ENCODE data around the gene USP48. TPM values are rescaled to one million over a fixed set of nuclear protein-coding genes. Genes with fewer than 3 reads are reported as not detected.
A peak's percentile ranks its signal among the peaks of the same experiment; 100 is the strongest.

USP48 gene
- total RNA-seq, 1 experiment from 2014 or later: 34.2 TPM

DNA sequence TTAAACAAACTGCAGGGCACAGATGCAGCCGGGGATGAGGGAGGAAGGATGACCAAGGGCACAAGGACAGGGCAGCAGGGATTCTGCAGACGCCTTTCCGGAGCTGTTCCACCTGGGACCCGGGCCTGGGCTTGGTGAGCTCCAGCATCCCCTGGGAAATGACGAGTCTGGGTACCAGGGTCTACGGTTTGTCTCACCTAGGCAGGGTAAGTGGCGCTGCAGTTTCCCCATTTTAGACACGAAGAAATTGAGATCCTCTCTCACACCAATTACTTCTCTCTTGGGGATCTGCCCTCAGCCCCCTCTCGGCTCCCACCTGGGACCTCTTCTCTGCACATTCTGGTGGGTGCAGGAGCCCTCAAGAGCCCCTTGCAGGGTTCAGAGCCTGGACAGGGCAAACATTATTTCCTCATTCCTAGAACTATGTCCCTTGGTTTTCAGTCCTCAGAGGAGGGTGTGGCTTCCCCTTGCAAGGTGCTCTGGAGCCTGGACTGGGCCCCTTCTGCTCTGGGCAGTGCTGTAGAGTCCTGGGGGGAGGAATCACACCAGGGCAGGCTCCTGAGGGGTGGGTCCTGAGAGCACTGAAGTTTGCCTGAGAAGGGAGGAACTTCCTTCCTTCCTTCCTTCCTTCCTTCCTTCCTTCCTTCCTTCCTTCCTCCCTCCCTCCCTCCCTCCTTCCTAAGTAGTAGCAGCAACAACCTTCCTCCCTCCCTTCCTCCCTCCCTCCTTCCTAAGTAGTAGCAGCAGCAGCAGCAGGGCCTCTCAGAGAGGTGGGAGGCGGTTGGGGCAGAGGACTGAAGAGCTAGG is 129.8 kb downstream of the USP48 start:
- DNase-seq (ENCODE audit: low read depth): no peak

DNA sequence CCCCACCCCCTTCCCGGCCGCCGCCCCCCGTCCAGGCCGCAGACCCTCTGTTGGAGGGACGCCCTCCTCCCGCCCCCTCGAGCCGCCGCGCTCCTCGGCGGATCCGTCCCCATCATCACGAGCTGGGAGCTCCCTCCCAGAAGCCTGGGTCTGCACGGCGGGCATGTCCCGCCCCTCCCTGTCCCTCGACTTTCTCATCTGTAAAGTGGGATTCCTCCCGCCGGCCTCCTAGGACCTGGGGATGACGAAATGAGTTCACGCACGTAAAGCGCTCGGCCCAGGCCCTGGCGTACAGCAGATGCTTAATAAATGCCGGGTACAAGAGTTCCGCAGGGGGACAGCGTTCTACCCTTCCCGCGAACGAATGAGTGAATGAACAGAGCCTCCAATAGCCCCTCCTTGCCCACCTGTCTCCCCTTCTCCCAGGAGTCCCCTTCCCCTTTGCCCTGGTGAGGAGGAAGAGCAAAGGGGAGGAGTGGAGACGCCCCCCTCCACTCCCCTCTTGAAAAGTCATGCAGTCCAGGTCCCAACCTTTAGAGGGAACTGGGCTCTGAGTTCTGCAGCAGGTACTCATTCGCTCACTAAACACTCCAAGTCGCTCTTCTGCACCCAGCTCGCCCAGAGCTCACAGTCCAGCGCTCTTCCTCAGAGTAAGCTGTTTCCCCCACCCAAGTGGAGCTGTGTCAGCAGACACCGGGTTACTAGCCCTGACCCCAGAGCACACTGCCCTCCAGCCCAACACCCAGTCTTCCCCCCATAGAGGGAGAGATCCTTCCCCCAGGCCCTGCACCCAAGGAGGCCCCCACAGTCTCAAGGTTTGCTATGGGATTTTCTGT is 130.6 kb downstream of the USP48 start:
- DNase-seq (ENCODE audit: low read depth): no peak

DNA sequence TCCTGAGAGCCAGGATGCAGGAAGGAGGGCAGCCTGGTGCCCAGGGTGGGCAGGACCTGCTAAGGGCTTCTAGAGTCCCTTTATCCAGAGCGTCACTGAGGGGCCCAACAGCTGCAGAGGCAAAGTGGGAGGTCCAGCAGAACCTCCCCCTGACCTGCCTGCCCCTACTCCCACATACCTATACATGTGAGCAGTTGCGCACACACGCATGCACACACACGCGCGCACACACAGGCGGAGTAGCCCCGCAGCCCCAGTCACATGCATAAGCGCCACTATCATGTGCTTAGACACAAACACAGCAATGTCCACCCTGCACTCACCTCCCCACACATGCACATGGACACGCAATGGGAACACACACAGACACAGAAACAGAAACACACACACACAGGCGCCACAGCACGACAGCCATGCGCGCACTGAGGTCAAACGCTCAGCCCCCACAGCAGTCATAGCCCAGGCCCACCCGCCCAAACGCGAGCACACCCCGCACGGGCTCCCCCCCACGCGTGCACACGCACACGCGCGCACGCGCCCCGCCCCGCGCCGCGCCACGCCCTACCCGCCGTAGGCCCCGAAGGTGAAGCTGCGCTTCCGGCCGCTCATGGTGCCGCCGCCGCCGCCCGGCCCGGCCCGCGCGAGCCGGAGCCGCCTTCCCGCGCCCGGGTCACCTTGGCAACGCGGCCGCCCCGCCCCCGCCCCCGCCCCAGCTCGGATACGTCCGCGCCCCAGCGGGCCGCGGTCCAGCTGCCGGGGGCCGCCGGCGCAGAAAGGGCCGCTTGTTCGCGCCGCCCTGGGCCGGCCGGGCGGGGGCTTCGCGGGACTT is 131.5 kb downstream of the USP48 start:
- DNase-seq (ENCODE audit: low read depth): no peak

DNA sequence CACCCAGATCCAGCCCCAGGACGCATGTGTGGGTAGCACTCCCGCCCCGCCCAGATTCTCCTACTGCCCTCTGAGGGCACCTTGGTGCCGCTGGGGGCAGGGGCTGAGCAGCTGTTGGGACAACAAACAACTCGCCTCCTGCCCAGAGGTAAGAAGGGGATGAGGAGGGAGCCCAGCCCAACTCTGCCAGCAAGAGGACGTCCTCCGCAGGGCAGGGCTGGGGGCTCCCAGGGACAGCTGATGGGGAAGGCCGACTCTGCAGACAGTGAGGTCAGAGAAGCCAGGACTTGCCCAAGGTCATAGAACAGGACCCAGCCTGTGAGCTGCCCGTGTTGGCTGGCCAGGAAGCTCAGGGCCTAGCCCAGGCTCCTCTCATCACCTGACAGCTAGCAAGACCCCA is 132.5 kb downstream of the USP48 start:
- no peak for DNase-seq (ENCODE audit: low read depth)

DNA sequence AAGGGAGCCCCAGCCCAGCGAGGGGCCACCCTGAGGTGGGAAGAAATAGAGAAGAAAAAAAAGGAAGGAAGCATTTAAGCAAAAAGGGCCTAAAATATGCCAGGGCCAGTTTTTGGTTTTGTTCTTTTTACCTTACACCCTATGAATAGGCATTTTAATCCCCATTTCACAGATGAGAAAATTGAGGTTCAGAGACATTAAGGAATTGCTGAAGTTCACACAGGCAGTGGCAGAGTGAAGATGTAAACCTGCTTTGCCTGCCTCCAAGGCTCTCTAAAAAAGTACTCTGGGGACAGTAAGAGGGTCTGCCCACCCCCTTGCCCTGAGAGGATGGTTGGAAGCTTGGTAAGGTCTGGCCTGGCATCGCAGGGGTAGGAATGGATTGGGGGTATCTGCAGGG is 133.6 kb downstream of the USP48 start:
- DNase-seq (ENCODE audit: low read depth): no peak

DNA sequence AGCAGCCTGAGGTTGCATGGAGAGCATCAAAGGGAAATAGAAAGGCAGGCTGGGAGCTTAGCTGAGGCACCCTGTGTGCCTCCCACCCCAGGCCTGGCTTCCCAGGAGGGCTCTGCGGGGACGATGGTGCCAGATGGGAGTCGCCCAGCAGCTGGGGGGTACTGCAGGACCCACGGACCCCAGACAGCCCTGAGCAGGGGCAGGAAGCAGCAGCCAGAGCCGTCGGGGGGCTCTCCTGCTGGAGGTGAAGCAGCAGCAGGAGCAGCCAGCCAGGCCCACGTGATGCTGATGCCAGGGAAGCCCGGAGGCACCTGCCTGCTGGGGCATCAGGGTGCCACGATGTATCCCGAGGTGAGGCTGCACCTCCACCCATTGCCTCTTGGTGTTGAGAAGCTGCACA is 134.2 kb downstream of the USP48 start:
- no peak for DNase-seq (ENCODE audit: low read depth)

DNA sequence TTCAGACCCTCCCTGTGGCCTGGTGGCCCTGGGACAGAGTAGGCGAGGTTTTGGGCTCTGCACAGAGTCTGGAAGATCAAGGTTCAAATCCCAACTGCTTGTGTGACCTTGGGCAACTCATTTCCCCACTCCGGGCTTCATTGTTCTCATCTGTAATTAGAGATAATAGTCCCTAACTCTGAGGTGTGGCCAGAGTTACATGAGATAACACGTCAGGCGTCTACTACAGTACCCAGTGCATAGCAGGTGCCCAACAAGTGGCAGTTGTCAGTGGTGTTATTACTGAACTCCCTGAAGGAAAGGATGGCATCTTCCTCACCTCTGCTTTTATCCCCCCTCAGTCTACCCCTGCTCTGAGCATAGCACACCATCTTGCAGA is 134.6 kb downstream of the USP48 start:
- DNase-seq (ENCODE audit: low read depth): no peak

DNA sequence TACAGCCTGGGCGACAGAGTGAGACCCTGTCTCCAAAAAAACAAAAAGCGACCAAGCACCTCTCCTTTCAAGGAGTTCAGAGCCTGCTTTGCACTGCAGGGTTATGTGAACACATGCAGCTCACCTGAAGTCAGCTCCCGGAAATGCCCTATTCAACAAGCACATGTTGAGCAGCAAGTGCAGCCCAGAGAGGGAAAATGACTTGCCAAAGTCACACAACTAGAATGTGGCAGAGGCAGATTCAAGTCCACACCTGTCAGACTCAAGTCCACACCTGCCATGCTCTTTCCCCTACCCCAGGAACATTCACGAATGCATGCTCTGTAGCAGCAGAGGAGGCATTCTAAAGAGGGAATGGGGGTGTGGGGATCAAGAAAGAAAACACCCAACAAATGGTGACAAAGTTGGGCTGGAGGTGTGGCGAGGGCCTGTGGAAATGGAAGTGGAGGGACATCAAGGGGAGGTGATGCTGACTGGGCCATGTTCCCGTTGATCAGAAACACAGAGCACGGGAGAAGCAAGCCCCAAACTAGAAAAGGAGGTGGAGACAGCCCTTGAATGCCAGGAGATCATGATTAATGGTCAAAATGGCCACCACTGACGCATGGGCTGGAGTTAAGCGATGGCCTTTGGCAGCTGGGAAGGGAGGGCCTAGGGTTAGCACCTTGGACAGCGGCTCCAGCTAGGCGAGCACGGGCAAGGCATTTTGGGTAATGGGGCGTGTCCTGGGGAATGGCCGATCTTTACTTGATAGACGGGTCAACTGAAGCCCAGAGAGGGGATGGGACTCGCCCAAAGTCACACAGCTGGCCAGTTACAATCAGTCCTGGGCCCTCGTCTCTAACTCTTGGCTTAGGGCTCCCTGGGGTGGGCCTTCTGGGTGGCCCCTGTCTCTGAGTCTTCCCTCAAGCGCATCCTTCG is 135.3 kb downstream of the USP48 start:
- DNase-seq (ENCODE audit: low read depth): peak; percentile 61

DNA sequence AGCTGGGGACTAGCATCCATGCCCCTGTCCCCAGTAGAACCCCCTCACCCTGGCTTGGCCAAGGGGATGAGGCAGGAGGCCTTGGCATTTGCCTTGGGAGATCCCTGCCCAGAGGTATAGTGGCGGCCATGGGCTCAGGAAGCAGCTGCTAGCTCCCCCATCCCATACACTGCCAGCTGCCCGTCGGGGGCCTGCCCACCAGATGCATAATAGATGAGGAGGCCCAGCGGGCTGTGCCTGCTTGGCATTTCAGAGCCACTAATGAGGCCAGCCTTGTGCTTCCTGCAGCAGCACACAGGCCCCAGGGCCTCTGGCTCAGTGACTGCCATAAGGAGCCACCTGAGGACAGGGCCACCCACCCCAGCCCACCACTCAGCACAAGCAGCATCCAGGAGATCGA is 137.4 kb downstream of the USP48 start:
- DNase-seq (ENCODE audit: low read depth): no peak

DNA sequence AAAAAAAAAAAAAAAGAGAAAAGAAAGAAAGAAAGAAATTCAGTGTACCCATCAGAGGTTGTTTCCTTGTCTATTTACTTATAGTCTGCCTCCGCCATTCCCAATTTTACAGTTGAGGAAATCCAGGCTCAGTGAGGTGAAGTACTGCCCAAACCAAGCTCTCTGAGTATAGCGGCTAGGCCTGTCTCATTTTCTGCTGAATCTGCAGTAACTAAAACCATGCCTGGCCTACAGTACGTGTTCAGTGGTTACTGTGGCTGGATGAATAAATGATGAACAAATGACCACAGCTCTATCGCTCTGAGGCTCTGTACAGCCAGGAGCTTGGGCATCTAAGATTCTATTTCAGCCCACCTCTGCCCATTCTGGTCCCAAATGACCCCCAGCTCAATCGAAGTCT is 138.0 kb downstream of the USP48 start:
- peak; percentile 24 for DNase-seq (ENCODE audit: low read depth)

DNA sequence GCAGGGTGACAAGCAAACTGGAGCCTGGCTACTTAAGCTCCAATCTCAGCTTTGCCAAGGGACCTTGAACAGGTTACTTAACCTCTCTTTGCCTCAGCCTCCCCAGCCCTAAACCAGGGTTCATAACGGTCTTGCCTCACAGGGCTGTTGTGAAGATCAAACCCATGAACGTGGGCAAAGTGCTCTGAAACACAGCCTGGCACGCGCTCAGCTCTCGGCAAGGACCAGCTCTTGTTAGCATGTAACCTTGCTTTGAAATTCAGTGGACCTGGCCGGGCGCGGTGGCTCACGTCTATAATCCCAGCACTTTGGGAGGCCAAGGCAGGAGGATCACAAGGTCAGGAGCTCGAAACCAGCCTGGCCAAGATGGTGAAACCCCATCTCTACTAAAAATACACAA is 138.6 kb downstream of the USP48 start:
- no peak for DNase-seq (ENCODE audit: low read depth)

DNA sequence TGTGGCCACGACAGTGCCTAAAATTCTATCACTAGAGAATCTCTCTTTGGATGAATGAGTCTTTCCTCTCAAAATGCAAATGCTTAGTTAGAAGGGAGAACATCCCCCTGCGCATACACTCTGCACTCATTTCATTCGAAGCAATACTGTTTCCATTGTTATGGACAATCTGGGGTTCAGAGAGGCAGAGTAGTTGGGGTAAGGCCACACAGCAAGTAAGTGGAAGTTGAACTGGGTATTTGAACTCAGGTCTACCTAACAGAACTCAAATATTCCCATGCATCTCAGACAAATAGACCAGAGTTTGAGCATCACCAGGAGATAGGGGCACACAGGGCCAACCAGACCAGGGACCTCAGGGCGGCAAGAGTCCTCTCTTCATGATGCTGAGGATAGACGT is 139.3 kb downstream of the USP48 start:
- DNase-seq (ENCODE audit: low read depth): no peak

DNA sequence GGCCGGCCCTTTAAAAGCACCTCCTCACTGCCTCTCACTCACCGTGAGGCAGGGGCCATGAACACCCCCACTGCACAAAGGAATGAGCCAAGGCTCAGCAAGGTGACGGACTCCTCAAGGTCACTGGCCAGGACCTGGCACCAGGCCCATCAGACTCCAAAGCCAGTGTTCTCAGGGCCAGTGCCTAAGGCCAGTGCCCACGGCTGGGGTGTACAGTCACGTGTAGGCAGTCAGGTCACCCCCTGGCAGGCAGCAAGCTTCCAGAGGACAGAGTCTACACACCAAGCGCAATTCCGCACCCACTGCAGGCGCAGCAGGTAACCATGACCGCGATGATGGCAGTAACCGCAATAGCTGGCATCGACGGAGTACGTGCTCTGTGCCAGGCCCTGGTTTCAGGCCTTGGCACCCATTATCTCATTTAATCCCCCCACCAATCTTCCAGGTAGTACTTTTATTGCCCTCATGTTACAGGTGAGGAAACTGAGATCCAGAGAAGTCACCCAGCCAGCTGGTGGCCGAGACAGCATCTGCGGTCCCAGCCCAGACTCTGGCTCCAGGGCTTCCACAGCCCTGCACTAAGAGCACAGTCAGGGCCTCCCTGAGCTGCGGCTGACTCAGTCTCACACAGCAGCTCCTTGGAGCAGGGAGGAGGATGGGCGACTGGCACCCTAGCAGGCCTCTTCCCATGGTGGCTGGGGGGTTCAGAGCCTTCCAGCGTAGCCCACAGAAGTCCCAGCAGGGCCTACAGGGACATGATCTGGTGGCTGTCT is 140.8 kb downstream of the USP48 start:
- DNase-seq (ENCODE audit: low read depth): no peak

DNA sequence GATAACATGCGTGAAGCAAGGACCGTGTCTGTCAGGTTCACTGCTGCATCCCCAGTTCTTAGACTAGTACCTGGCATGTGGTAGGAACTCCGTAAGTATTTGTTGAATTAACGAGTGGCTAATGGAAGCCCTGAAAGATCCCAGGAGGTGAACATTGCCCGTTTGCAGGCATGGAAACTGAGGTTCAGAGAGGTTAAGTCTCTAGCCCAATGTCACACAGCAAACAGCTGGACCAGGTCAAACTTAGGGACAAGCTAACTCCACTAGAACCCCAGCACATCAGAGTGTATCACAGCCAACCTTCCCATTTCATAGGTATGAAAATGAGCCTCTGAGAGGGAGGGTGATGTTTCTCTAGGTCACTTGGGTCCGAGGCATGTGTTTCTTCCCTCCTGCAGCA is 141.4 kb downstream of the USP48 start:
- no peak for DNase-seq (ENCODE audit: low read depth)

DNA sequence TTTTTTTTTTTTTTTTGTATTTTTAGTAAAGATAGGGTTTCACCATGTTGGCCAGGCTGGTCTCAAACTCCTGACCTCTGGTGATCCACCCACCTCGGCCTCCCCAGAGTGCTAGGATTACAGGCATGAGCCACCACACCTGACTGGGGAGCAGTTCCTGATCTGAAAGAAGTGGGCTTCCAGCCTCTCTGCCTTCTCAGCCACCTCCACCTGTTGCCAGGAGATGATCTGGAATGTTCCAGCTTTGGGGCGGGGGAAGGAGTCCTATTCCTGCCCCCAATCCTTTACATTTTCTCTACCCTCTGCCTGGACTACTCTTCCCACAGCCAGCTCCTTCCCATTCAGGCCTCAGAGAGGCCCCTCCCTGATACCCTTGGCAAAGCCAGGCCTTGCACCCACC is 141.9 kb downstream of the USP48 start:
- no peak for DNase-seq (ENCODE audit: low read depth)

DNA sequence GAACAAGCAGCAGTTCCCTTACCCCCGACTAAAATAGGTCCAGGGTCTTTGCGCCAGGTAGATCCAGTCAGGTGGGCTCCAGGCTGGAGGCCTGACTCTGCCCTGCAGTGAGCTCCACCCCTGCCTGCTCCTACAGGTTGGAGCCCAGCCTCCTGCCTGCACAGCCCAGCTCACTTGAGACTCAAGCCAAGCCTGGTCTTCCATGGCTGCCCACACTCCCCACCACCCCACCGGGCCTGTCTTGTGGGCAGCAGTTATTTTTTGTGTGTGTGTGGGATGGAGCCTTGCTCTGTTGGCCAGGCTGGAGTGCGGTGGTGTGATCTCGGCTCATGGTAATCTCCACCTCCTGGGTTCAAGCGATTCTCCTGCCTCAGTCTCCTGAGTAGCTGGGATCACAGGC is 142.3 kb downstream of the USP48 start:
- no peak for DNase-seq (ENCODE audit: low read depth)

DNA sequence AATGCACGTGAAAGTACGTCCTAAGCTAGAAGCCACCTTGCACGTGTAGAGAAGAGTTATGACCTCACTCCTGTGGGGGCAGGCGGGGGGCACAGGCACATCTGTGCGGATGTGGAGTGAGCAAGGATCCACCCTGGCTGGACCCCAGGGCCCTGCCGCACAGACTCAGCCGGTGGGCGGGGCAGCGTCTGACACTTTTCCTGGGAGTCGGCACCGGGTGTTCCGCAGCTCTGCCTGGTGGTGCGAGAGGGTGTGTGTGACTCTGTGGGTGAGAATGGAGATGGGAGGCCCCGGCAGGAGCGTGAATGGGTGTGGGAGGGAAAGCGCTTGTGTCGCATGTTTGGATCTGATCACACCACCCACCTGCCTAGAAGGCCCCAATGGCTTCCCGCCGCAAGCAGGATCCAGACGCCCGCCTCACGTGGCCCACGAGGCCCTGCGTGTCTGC is 143.3 kb downstream of the USP48 start:
- no peak for DNase-seq (ENCODE audit: low read depth)

DNA sequence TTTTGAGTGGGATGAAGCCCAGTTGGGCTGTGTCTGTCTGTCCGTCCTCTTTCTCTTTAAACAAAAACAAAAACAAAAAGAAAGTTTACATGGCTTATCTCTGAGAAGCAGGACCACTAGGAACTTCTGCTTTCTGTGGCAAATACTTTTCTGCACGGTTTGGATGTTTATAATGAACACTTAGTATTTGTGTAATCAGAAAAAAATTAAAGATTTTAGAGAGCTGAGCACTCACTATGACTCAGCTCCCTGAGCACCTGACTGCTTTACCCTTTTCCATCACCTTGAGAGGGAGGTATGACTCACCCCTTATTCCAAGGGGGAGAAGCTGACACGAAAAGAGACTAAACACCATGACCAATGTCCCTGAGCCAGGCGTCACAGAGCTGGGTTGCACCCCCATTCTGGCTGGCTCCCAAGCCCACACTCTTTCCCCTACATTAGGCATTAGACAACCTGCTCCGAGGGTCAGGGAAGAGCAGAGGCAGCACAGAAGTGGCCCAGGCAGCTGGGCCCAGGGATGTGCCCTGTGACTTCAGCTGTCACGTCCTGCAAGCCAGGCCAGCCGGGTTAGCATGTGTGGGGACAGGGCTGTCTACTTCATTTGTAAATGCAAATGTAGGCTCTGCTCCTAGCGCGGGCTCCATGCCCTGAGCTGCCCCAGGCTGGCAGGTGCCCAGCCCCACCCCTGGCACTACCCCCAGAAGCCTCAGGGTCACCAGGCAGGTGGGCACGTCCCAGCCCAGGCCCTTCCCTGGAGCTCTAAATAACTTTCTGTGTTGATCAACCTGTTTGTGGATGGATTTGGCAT is 144.2 kb downstream of the USP48 start:
- DNase-seq (ENCODE audit: low read depth): peak; percentile 96

DNA sequence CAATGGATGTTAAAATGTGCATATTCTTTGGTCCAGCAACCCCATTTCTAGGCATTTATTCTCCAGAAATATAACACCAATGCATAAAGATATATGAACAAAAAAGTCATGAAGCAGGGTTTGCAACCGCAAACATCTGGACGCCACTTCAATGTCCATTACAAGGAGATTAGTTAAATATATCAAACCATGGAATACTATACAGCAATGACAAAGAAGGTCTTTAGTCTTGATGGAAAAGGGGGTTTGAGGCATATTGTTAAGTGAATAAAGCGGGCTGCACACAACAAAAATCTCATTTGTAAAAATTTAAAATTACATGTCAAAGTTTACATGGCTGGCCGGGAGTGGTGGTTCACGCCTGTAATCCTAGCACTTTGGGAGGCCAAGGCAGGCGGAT is 145.4 kb downstream of the USP48 start:
- DNase-seq (ENCODE audit: low read depth): no peak

DNA sequence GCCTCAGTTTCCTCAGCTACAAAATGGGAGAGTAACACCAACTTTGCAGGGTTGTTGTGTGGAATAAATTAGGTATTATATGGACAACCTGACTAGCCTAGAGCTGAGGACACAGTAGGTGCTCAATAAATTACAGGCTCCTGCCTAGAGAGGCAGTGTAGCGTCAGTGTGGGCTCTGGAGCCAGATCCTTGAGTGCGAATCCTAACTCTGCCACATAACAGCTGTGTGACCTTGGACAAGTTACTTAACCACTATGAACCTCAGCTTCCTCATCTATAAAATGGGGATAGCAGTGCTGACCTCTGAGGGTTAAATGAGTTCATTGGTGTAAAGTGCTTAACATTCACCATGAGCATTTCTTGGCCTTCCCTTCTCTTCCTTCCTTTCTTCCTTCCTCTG is 146.9 kb downstream of the USP48 start:
- DNase-seq (ENCODE audit: low read depth): no peak

Data from M059J (cell line).